ENCODE measurements around the gene HOXA7.

HOXA7 gene

GRCh38 chr7:27133409-27134231, 22.9 kb downstream of the HOXA7 start:
- no peak for TF ChIP-seq CTCF (IDR thresholded peaks at IDR 0.05; ENCODE audit: low read depth, low read length, missing control alignments)
- DNase-seq (ENCODE audit: extremely low read depth, low read depth): no peak
- no peak overlapping the region for H3K4me3 ChIP-seq (replicated peaks; ENCODE audit: low read depth, low read length)

DNA sequence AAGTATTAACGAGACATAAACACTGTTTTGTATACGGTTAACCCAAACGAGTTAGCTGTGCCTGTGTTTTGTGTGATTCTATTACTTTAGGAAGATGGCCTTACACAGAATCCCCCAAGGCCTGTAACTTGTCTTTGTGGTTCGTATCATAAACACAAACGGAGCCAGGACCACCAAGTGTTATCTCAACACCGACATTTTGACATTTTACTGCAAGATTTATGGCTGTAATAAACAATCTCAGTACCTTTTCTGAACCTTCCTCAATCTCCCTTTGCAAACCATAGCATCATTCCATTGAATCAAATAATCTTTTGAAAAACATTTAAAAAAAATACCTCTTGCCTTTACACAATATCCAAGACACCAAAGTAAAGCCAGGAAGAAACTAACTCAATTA, 23.5 kb downstream of the HOXA7 start:
- no peak overlapping the region for H3K4me3 ChIP-seq (replicated peaks; ENCODE audit: low read depth, low read length)
- no peak for DNase-seq (ENCODE audit: extremely low read depth, low read depth)
- TF ChIP-seq CTCF (IDR thresholded peaks at IDR 0.05; ENCODE audit: low read depth, low read length, missing control alignments): no peak

DNA sequence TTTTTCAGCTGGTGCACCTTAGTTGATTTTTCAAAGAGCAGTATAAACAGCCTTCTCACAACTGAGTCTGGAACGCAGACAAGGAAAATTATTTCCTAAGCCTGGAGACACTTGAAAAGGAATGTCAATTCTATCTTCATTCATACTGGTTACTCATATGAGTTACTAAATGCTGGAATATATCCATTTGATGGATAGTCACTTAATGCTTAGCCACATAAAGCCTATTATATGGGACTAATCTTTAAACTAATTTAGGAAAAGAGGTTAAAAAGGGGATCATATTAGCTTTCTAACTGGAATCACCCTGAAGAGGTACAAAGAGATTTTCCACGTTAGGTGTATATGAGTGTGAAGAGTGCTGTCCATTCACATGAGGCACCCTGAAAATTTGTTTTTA, 24.3 kb downstream of the HOXA7 start:
- no peak overlapping the region for H3K4me3 ChIP-seq (replicated peaks; ENCODE audit: low read depth, low read length)
- no peak for DNase-seq (ENCODE audit: extremely low read depth, low read depth)
- TF ChIP-seq CTCF (IDR thresholded peaks at IDR 0.05; ENCODE audit: low read depth, low read length, missing control alignments): no peak

GRCh38 chr7:27131390-27131819, 25.1 kb downstream of the HOXA7 start:
- no peak for DNase-seq (ENCODE audit: extremely low read depth, low read depth)
- H3K4me3 ChIP-seq (replicated peaks; ENCODE audit: low read depth, low read length): peak overlapping the region; percentile 42
- TF ChIP-seq CTCF (IDR thresholded peaks at IDR 0.05; ENCODE audit: low read depth, low read length, missing control alignments): no peak

DNA sequence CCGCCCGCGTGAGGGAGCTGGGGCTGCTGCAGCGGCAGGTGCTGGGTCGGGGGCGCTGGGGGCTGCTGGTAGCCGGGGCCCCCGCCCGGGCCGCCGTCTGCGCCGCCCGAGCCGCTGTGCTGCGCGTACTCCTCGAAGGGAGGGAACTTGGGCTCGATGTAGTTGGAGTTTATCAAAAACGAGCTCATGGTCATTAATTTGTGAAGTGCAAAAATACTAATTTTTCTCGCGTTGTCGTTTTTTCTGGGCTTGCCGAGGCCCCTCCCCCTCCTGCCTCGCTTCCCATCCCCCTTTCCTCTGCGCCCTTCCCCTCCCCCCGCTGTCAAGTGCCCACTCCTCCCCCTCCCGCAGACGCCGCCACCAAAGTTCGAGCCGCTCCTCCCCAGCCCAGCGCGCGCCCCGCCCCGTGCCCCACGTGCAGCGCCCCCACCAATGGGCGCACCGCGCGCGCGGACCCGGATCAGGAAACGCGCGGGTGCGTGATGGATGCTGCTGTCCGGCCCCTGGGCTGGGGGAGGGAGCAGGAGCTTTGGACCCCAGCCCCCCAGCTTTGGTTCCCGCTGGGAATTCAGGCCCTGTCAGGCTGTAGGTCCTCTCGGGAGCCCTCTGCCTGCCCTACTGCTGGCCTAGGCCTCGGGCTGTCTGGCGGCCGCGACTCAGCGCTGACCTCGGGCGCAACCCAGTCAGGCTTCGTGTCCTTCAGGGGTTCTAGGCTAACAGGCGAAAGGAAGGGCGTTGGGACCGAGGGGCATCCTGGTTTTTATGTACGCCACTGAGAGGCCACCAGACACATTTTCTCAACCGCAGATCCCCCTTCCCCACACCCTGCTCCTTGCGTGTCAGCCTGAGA, 25.7 kb downstream of the HOXA7 start, which contains the start of gene HOXA4:
Gene HOXA4, minus strand, starts transcription at position 218 of the 850 bp plus-strand sequence. Its CDS starts 24 bp downstream, at position 194.
- DNase-seq (ENCODE audit: extremely low read depth, low read depth): no peak
- H3K4me3 ChIP-seq (replicated peaks; ENCODE audit: low read depth, low read length): peak within 1 kb of the TSS; percentile 42
- no peak for TF ChIP-seq CTCF (IDR thresholded peaks at IDR 0.05; ENCODE audit: low read depth, low read length, missing control alignments)

DNA sequence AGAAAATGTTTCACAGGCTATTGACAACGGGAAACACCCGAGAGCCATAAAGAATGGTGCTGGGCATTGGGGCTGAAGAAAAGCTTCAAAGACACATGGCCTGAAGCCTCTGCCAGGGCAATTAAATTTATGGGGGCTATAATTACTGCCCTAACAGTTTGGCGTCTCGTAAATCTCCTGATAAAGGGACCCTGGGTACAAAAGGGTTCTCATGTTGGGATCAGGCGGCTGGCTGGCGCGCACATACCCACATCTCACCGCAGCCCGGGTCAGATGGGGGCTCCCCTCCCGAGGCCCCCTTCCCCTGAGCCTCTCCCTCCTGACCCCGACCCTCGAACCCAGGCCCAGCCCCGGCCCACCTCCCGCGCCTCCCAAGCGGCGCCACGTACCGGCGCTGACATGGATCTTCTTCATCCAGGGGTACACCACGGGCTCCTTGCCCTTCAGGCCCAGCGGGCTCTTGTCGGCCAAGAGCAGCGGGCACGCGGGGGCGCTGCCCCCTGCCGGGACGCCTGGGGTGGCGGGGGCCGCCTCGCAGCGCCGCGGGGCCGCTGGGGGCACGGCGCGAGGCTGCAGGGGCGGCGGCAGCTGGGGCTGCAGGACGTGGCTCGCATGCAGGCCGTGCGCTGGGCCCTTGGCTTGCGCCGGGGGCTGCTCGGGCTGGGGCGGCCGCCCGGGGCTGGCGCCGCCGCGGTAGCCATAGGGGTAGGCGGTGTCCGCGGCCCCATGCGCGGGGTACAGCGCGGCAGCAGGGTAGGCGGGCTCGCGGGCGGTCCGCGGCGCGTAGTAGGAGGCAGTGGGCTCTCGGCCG, 26.5 kb downstream of the HOXA7 start:
- TF ChIP-seq CTCF (IDR thresholded peaks at IDR 0.05; ENCODE audit: low read depth, low read length, missing control alignments): no peak
- H3K4me3 ChIP-seq (replicated peaks; ENCODE audit: low read depth, low read length): 0 out of 2 replicates have a peak overlapping the region, but pooled peaks have one; percentile 42
- no peak for DNase-seq (ENCODE audit: extremely low read depth, low read depth)
